HEK293T (cell line): ENCODE data around the gene SARM1.

Source experiments
- ARNT ChIP-seq: fragments of 450-650 bp; IDR thresholded peaks from 2 replicates; pipeline ENCODE4 v1.6.1; 2017; ENCODE audit warnings: mild to moderate bottlenecking
- BHLHE40 ChIP-seq: fragments of 450-650 bp; IDR thresholded peaks from 2 replicates; pipeline ENCODE4 v1.6.1; 2016; ENCODE audit warnings: mild to moderate bottlenecking, moderate library complexity, borderline replicate concordance
- CTBP1 ChIP-seq: fragments of 450-650 bp; IDR thresholded peaks from 2 replicates; pipeline ENCODE4 v1.6.1; 2016; ENCODE audit warnings: borderline replicate concordance
- ELF4 ChIP-seq: fragments of 450-650 bp; IDR thresholded peaks from 2 replicates; pipeline ENCODE4 v1.6.1; 2017; ENCODE audit warnings: antibody characterized with exemption
- FOXA1 ChIP-seq: fragments of 450-650 bp; IDR thresholded peaks from 2 replicates; pipeline ENCODE4 v1.6.1; 2016; ENCODE audit warnings: mild to moderate bottlenecking
- FOXM1 ChIP-seq: fragments of 450-650 bp; IDR thresholded peaks from 2 replicates; pipeline ENCODE4 v1.6.1; 2017; ENCODE audit warnings: mild to moderate bottlenecking, borderline replicate concordance
- HDGF ChIP-seq: fragments of 450-650 bp; IDR thresholded peaks from 2 replicates; pipeline ENCODE4 v1.6.1; 2017; ENCODE audit warnings: antibody characterized with exemption, borderline replicate concordance
- L3MBTL2 ChIP-seq: fragments of 450-650 bp; conservative IDR thresholded peaks from 2 replicates; pipeline ENCODE4 v1.6.1; 2016; ENCODE audit warnings: mild to moderate bottlenecking
- PKNOX1 ChIP-seq: fragments of 450-650 bp; IDR thresholded peaks from 2 replicates; pipeline ENCODE4 v1.6.1; 2016
- SP1 ChIP-seq: fragments of 450-650 bp; IDR thresholded peaks from 2 replicates; pipeline ENCODE4 v1.6.1; 2017
- SUZ12 ChIP-seq: fragments of 450-650 bp; IDR thresholded peaks from 2 replicates; pipeline ENCODE4 v1.6.1; 2016; ENCODE audit warnings: mild to moderate bottlenecking
- TARDBP ChIP-seq: fragments of 450-650 bp; IDR thresholded peaks from 2 replicates; pipeline ENCODE4 v1.6.1; 2016
- ZNF384 ChIP-seq: fragments of 450-650 bp; IDR thresholded peaks from 2 replicates; pipeline ENCODE4 v1.6.1; 2016

GRCh38 chr17:28407130-28407973 lies 35.9 kb downstream of the SARM1 start:
- no peak for TF ChIP-seq FOXM1
- TF ChIP-seq SP1, result no peak
- TF ChIP-seq ELF4, result no peak
- TF ChIP-seq CTBP1, result no peak
- TF ChIP-seq BHLHE40, result no peak
- no peak for TF ChIP-seq TARDBP
- TF ChIP-seq ARNT, result no peak
- TF ChIP-seq SUZ12, result no peak
- TF ChIP-seq FOXA1, result no peak
- 0 out of 2 replicates have a peak, but pooled peaks have one; percentile 40 for TF ChIP-seq PKNOX1
- no peak for TF ChIP-seq HDGF
- no peak for TF ChIP-seq ZNF384
- no peak for TF ChIP-seq L3MBTL2
